ENCODE data around the gene MAP1LC3B. TPM values are rescaled to one million over a fixed set of nuclear protein-coding genes. Genes with fewer than 3 reads are reported as not detected.

The MAP1LC3B gene
- total RNA-seq, 1 donor from 2014 or later, result 141 TPM

DNA sequence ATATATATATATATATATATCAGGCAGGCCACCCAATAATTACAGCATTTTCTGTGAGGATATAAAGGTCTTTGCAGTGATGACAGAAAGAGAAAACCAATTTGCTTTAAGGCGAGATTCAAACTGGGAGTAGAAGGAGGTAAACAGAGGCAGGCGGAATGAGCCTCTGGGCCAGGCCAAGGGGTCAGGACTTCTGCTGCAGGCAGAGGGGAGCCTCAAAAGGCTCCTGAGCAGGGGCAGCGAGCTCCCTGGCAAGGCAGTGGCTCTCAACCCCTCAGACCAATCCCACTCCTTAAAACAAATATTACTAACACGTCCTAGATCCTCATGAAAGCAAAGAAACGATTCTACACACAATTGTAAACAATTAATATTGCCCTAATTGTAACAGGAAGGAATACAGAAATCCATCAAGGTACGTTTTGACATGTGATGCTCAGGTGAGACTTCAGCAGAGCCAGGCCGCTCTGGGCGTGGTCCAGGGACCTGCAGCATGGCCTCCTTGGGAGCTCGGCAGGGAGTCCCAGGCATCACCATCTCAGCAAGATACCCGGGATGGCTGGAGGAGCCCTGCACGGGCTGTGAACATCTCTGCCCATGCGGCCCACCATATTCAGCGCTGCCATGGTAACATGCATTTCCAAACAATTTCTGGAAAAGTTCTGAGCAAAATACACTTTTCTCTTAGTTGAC is 27.0 kb upstream of the MAP1LC3B start:
- DNase-seq (ENCODE audit: extremely low spot score, unreplicated experiment), result no peak
- no peaks in the 10 kb centered on the region for H3K9me3 Mint-ChIP-seq (ENCODE audit: unreplicated experiment)
- TF ChIP-seq, protein P1, sequence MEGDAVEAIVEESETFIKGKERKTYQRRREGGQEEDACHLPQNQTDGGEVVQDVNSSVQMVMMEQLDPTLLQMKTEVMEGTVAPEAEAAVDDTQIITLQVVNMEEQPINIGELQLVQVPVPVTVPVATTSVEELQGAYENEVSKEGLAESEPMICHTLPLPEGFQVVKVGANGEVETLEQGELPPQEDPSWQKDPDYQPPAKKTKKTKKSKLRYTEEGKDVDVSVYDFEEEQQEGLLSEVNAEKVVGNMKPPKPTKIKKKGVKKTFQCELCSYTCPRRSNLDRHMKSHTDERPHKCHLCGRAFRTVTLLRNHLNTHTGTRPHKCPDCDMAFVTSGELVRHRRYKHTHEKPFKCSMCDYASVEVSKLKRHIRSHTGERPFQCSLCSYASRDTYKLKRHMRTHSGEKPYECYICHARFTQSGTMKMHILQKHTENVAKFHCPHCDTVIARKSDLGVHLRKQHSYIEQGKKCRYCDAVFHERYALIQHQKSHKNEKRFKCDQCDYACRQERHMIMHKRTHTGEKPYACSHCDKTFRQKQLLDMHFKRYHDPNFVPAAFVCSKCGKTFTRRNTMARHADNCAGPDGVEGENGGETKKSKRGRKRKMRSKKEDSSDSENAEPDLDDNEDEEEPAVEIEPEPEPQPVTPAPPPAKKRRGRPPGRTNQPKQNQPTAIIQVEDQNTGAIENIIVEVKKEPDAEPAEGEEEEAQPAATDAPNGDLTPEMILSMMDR (IDR thresholded peaks at IDR 0.05), result no peak
- no peak overlapping the region for H3K4me3 Mint-ChIP-seq (ENCODE audit: unreplicated experiment)
- peaks cover 4% of the 10 kb centered on the region for H3K4me1 Mint-ChIP-seq (ENCODE audit: unreplicated experiment)
- H3K36me3 Mint-ChIP-seq (ENCODE audit: unreplicated experiment), result peaks cover 11% of the 10 kb centered on the region
- no peak overlapping the region for H3K27ac Mint-ChIP-seq (ENCODE audit: unreplicated experiment)
- H3K27me3 Mint-ChIP-seq (ENCODE audit: unreplicated experiment), result no peaks in the 10 kb centered on the region

DNA sequence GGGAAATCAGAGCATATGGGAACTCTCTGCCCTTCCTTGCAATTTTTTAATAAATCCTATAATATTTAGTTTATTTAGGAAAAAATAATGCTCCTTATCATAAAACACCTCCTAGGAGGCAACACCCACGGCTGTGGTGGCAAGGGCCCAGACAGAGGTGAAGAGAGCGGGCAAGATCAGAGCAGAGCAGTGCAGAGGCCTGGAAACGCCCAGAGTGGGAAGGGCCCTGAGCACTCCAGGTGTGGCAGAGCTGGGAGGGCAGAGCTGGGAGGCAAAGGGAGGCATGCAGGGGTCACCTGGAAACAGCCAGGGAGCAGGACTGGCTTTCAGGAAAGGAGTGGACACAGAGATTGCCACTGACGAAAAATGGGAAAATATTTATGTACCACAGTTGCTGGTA is 25.8 kb upstream of the MAP1LC3B start:
- H3K27me3 Mint-ChIP-seq (ENCODE audit: unreplicated experiment), result no peaks in the 10 kb centered on the region
- no peak overlapping the region for H3K4me3 Mint-ChIP-seq (ENCODE audit: unreplicated experiment)
- TF ChIP-seq, protein P1 (IDR thresholded peaks at IDR 0.05), result no peak
- no peak for DNase-seq (ENCODE audit: extremely low spot score, unreplicated experiment)
- H3K9me3 Mint-ChIP-seq (ENCODE audit: unreplicated experiment), result no peaks in the 10 kb centered on the region
- H3K4me1 Mint-ChIP-seq (ENCODE audit: unreplicated experiment), result peaks cover 6% of the 10 kb centered on the region
- no peak overlapping the region for H3K27ac Mint-ChIP-seq (ENCODE audit: unreplicated experiment)
- peaks cover 9% of the 10 kb centered on the region for H3K36me3 Mint-ChIP-seq (ENCODE audit: unreplicated experiment)

DNA sequence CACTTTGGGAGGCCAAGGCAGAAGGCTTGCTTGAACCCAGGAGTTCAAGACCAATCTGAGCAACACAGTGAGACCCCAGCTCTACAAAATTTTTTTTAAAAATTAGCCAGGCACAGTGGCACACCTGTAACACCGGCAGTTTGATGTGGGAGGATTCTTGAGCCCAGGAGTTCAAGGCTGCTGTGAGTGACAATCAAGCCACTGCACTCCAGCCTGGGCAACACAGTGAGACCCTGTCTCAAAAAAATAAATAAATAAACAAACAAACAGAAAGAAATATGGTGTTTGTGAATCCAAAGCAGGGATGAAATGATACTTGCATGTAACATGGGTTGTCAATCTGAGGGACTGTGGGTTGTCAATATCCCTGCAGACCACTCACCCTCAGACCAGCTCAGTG is 25.2 kb upstream of the MAP1LC3B start:
- Mint-ChIP-seq H3K4me1 (ENCODE audit: unreplicated experiment) (peaks cover 6% of the 10 kb centered on the region), H3K4me3 (ENCODE audit: unreplicated experiment) (no peak overlapping the region), H3K36me3 (ENCODE audit: unreplicated experiment) (peaks cover 9% of the 10 kb centered on the region), H3K27ac (ENCODE audit: unreplicated experiment) (no peak overlapping the region), H3K9me3 (ENCODE audit: unreplicated experiment) (no peaks in the 10 kb centered on the region), H3K27me3 (ENCODE audit: unreplicated experiment) (no peaks in the 10 kb centered on the region)
- TF ChIP-seq, protein P1 (IDR thresholded peaks at IDR 0.05), result no peak
- no peak for DNase-seq (ENCODE audit: extremely low spot score, unreplicated experiment)

DNA sequence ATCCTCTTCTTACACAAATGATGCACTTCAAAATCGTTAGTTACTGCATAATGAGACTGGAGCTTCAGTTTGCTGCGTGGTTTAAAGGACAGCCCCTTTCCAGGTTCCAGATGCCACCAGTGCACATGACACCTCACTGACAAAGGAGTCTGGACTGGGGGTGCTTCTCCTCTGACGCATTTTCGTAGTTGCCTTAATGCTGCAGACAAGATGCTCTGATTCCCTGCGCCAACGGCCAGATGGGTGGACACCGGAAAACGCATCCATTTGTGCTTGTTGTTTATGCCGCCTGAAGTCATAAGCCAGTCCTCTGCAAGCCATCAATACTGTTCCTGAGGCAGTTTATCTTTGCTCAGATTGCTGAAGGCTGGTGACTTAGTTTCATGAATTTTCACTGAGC is 24.6 kb upstream of the MAP1LC3B start:
- H3K36me3 Mint-ChIP-seq (ENCODE audit: unreplicated experiment), result peaks cover 9% of the 10 kb centered on the region

DNA sequence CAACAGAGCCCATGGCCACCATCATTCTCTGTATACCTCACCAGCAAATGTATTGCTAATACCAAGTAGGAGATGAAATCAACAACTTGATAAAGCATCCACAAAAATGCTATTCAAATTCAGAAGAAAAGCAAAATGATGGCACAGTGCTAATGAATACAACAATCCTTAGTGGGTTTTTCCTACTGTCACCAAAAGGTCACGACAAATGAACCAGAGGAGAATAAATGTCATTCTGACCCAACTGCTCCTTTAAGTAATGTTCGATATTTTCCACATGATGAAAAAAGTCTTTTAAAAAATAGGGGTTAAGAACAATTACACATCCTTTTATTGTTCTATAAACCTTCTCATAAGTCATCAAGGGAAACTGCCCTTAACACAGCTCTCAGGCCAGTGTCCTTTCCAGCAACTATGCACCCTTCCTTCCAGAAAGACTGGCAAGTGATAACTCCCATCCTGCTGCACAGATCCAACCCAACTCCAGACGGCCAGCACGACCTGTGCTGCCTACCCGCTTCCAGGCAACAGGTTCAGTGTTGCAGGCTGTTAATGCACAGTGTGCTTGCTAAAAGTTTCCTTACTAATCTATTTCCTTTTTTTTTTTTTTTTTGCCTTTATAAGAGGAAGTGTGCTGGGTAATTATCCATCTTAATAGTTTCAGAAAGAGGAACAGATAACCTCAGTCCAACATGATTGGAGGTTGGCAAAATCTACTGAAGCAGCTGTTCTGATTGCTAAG is 23.9 kb upstream of the MAP1LC3B start:
- TF ChIP-seq, protein P1 (IDR thresholded peaks at IDR 0.05), result no peak
- Mint-ChIP-seq H3K9me3 (ENCODE audit: unreplicated experiment) (no peaks in the 10 kb centered on the region), H3K27me3 (ENCODE audit: unreplicated experiment) (no peaks in the 10 kb centered on the region), H3K36me3 (ENCODE audit: unreplicated experiment) (peaks cover 9% of the 10 kb centered on the region), H3K4me3 (ENCODE audit: unreplicated experiment) (no peak overlapping the region), H3K27ac (ENCODE audit: unreplicated experiment) (no peak overlapping the region), H3K4me1 (ENCODE audit: unreplicated experiment) (peaks cover 6% of the 10 kb centered on the region)
- DNase-seq (ENCODE audit: extremely low spot score, unreplicated experiment), result no peak

More for the DNA sequence above, 24.6 kb upstream of the MAP1LC3B start:
- H3K27ac Mint-ChIP-seq (ENCODE audit: unreplicated experiment), result no peak overlapping the region
- DNase-seq (ENCODE audit: extremely low spot score, unreplicated experiment), result no peak
- H3K4me1 Mint-ChIP-seq (ENCODE audit: unreplicated experiment), result peaks cover 6% of the 10 kb centered on the region
- H3K9me3 Mint-ChIP-seq (ENCODE audit: unreplicated experiment), result no peaks in the 10 kb centered on the region
- H3K27me3 Mint-ChIP-seq (ENCODE audit: unreplicated experiment), result no peaks in the 10 kb centered on the region
- no peak overlapping the region for H3K4me3 Mint-ChIP-seq (ENCODE audit: unreplicated experiment)
- TF ChIP-seq, protein P1 (IDR thresholded peaks at IDR 0.05), result no peak
